Lower leg skin (tissue), 4 donors: ENCODE results near the gene THADA. TPM values are rescaled to one million over a fixed set of nuclear protein-coding genes. Genes with fewer than 3 reads are reported as not detected.

Source experiments
- DNase-seq, 2 donors: peaks; one replicate each; pipeline ENCODE4 v3.0.0-alpha.2; 2019; ENCODE audit warnings: low spot score in 2 of 2
- H3K4me3 ChIP-seq: fragments of 200-600 bp; sonication (generic); 2 replicates; pipeline ENCODE4 v1.5.1; 2017; ENCODE audit warnings: mild to moderate bottlenecking, low read depth; ENCODE audit not compliant: poor library complexity, severe bottlenecking
- POLR2A ChIP-seq, 2 donors: fragments of 450-650 bp; IDR thresholded peaks; one replicate each; pipeline ENCODE4 v1.6.1; 2016 to 2017; ENCODE audit warnings: antibody characterized with exemption in 2 of 2, mild to moderate bottlenecking in 1 of 2, moderate library complexity in 1 of 2
- WGBS, 2 donors: methylation state at CpG; one replicate each; pipeline ENCODE4 v1.1.5; 2018; 5-methylcytosine and 5-hydroxymethylcytosine counted together
- intact Hi-C: fragments of 100-400 bp; cut with DNase I; formaldehyde crosslinking; loops from one replicate; pipeline ENCODE4 v1.15.0; 2023; ENCODE audit warnings: low total_unique reads
- total RNA-seq, 4 donors: library from RNA; depleted of rRNA; stranded (reverse); fragments of >200 nt; gene quantifications; one replicate each; pipeline ENCODE4 v1.1.0, GENCODE V29; 2016
- TF ChIP-seq, protein P1 (sequence below), 3 donors: fragments of 450-650 bp; IDR thresholded peaks; one replicate each; pipeline ENCODE4 v1.5.1; 2016; ENCODE audit warnings: antibody characterized with exemption in 3 of 3, mild to moderate bottlenecking in 3 of 3, moderate library complexity in 2 of 3

The THADA gene
- total RNA-seq, 4 donors from 2014 or later = 19.5 to 26.4 (median 22.2) TPM

DNA sequence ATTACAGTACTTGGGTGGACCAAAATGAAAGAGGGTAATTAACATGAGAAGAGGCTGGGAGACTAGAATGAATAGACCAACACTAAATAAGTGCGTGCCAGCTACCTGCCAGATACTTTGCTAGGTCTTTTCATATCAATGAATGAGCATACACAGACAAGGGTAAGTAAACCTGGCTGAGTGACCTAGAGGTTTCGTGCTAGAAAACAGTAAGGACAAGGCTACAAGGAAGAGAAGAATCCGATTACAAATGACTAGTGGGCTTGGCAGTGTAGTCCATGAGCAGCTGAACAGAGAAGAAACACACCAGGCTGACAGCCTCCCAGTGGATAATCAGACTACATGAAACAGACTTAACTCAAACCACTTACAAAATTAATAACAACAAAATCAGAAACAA lies 64.6 kb downstream of the THADA start:
- TF ChIP-seq, protein P1, sequence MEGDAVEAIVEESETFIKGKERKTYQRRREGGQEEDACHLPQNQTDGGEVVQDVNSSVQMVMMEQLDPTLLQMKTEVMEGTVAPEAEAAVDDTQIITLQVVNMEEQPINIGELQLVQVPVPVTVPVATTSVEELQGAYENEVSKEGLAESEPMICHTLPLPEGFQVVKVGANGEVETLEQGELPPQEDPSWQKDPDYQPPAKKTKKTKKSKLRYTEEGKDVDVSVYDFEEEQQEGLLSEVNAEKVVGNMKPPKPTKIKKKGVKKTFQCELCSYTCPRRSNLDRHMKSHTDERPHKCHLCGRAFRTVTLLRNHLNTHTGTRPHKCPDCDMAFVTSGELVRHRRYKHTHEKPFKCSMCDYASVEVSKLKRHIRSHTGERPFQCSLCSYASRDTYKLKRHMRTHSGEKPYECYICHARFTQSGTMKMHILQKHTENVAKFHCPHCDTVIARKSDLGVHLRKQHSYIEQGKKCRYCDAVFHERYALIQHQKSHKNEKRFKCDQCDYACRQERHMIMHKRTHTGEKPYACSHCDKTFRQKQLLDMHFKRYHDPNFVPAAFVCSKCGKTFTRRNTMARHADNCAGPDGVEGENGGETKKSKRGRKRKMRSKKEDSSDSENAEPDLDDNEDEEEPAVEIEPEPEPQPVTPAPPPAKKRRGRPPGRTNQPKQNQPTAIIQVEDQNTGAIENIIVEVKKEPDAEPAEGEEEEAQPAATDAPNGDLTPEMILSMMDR (IDR thresholded peaks at IDR 0.05) = no peak
- TF ChIP-seq POLR2A (IDR thresholded peaks at IDR 0.05) = no peak
- no peak overlapping the region for H3K4me3 ChIP-seq
- intact Hi-C loops = no loop called here
- no peak for DNase-seq
- 75 to 84% methylated on average over 3 of the region's 3 CpGs for WGBS, 2 donors

DNA sequence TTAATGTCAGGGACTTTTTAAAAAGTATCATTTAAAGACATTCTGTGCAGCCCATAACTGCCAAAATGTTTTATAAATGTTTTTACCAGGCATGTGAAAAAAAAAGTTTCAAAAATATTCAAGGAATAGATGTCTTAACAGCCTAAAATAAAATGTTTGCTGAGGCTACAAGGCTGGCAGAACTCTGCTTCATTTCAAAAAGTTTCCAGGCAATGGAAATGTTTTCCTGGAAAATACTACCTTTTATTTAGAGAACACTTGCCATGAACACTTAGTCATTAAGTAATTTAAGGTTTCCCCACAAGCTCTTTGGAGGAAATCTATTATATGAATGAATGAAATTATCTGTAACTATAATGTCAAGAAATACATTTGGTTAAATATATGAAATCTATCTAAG lies 68.8 kb downstream of the THADA start:
- no peak for TF ChIP-seq POLR2A (IDR thresholded peaks at IDR 0.05)
- TF ChIP-seq, protein P1 (IDR thresholded peaks at IDR 0.05) = no peak
- H3K4me3 ChIP-seq = no peak overlapping the region
- DNase-seq = no peak
- intact Hi-C loops = no loop called here

DNA sequence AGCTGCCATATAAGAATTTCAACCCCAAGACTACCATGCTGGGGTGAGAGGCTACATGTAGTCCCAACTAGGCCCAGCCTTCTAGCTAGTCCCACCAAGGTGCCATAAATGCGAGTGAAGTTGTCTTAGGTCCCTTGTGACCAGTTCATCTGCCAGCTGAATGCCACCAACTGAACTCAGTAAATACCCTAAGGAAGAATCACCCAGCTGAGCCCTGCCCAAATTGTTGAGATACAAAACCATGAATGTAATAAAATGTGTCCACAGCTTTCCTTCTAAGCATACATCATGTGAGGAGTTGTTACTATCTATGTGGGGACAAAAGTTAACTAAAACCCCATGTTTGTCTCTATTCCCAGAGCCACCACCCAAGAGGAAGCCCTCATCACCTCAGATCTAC lies 70.3 kb downstream of the THADA start:
- no peak overlapping the region for H3K4me3 ChIP-seq
- DNase-seq = no peak
- 96 to 100% methylated on average over 1 of the region's 1 CpG for WGBS, 2 donors
- TF ChIP-seq POLR2A (IDR thresholded peaks at IDR 0.05) = no peak
- TF ChIP-seq, protein P1 (IDR thresholded peaks at IDR 0.05) = no peak
- intact Hi-C loops = no loop called here

DNA sequence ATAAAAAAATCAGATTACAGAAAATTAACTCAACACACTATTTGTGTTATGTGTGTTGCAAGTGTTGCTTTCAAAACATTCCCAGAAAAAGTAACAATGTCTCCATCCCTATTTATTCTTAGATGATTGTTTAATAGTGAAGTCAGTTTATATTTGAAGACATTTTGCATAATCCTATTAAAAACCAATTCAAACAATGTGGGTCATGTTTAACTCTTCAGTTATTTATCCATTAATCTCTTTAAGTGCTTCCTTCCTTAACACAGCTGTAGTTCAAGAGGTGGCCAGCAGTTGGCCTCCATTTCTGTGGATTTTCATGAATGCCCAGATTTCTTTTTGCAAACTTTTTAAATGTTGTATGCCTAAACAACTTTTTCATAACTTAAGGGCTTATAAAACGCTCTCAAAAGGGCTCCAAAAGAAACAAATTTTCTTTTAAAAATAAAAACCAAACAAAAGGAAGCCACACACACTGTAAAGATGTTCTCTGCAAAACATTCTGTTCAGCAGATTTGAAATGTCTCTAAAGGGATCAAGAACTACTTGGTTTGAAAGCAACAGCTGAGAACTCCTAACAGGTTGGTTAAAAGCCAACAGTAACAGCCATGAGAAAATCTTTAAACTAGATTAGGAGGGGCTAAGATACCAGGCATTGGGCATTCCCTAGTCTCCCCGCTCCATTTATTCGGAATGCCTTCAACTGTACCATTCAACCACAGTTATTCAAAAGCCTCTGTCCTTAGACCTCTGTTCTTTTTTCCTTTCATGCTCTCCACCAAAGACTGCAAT lies 71.5 kb downstream of the THADA start:
- intact Hi-C loops = no loop called here
- no peak overlapping the region for H3K4me3 ChIP-seq
- no peak for DNase-seq
- WGBS, 2 donors = 81 to 86% methylated on average over 3 of the region's 3 CpGs
- TF ChIP-seq, protein P1 (IDR thresholded peaks at IDR 0.05) = no peak
- no peak for TF ChIP-seq POLR2A (IDR thresholded peaks at IDR 0.05)

DNA sequence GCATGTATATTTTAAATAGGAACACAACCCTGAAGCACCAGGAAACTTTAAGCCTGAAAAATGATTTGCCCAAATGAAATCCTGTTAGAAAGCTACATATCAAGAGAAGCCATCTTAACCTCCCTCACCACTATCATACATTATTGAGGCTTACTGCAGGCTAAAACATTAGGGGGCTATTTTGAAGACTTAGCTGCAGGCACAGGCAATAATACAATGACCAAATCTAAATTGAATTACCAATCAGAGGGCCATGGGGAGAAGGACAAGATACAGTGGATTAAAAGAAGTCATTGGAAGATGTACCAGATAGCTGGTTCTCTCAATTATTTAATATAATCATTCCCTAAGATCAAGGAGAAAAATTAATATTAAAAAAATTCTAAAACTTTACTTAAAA lies 73.7 kb downstream of the THADA start:
- TF ChIP-seq POLR2A (IDR thresholded peaks at IDR 0.05) = no peak
- TF ChIP-seq, protein P1 (IDR thresholded peaks at IDR 0.05) = no peak
- H3K4me3 ChIP-seq = no peak overlapping the region
- no peak for DNase-seq
- intact Hi-C loops = no loop called here

DNA sequence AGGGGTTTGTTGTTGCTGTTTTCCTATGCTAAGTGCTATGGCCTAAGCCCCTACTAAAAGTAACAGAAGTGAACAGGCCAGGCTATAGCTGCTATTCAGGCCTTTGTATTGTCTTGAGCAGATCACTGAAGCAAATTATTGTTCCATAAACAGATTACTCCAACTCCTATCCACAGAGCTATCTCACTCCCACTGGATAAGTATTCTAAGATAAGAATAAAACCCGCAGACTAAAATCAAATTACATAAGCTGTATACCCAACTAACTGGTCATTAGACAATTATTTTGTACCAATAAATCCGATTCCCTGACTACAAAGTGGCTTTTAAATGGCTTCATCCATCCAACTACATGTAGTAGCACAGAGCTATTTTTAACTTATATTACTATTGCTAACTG lies 74.3 kb downstream of the THADA start:
- no peak for DNase-seq
- intact Hi-C loops = no loop called here
- TF ChIP-seq, protein P1 (IDR thresholded peaks at IDR 0.05) = no peak
- no peak for TF ChIP-seq POLR2A (IDR thresholded peaks at IDR 0.05)
- H3K4me3 ChIP-seq = no peak overlapping the region
- WGBS, 2 donors = 97% methylated on average over 2 of the region's 2 CpGs
